HEK293T (cell line): ENCODE results near the gene CHAD.

Experiments used
- CTCF ChIA-PET: fragments of 350-600 bp; formaldehyde crosslinking; extraction: SDS; loops from one replicate; lab custom pipeline; 2021; ENCODE audit warnings: antibody characterized with exemption, inconsistent platforms; lab: Yijun Ruan, JAX
- POLR2A ChIA-PET: fragments of 350-600 bp; formaldehyde crosslinking; extraction: SDS; loops from one replicate; lab custom pipeline; 2020; ENCODE audit warnings: antibody characterized with exemption, inconsistent platforms; lab: Yijun Ruan, JAX
- DNase-seq: peaks from one replicate; pipeline ENCODE4 v3.0.0; 2012; ENCODE audit warnings: mixed read lengths; ENCODE audit errors: extremely low spot score
- ARNT ChIP-seq: fragments of 450-650 bp; IDR thresholded peaks from 2 replicates; pipeline ENCODE4 v1.6.1; 2017; ENCODE audit warnings: mild to moderate bottlenecking
- BHLHE40 ChIP-seq: fragments of 450-650 bp; IDR thresholded peaks from 2 replicates; pipeline ENCODE4 v1.6.1; 2016; ENCODE audit warnings: mild to moderate bottlenecking, moderate library complexity, borderline replicate concordance
- CTBP1 ChIP-seq: fragments of 450-650 bp; IDR thresholded peaks from 2 replicates; pipeline ENCODE4 v1.6.1; 2016; ENCODE audit warnings: borderline replicate concordance
- ELF4 ChIP-seq: fragments of 450-650 bp; IDR thresholded peaks from 2 replicates; pipeline ENCODE4 v1.6.1; 2017; ENCODE audit warnings: antibody characterized with exemption
- FOXA1 ChIP-seq: fragments of 450-650 bp; IDR thresholded peaks from 2 replicates; pipeline ENCODE4 v1.6.1; 2016; ENCODE audit warnings: mild to moderate bottlenecking
- FOXK2 ChIP-seq: fragments of 450-650 bp; IDR thresholded peaks from 2 replicates; pipeline ENCODE4 v1.6.1; 2016; ENCODE audit warnings: mild to moderate bottlenecking
- FOXM1 ChIP-seq: fragments of 450-650 bp; IDR thresholded peaks from 2 replicates; pipeline ENCODE4 v1.6.1; 2017; ENCODE audit warnings: mild to moderate bottlenecking, borderline replicate concordance
- HDGF ChIP-seq: fragments of 450-650 bp; IDR thresholded peaks from 2 replicates; pipeline ENCODE4 v1.6.1; 2017; ENCODE audit warnings: antibody characterized with exemption, borderline replicate concordance
- L3MBTL2 ChIP-seq: fragments of 450-650 bp; conservative IDR thresholded peaks from 2 replicates; pipeline ENCODE4 v1.6.1; 2016; ENCODE audit warnings: mild to moderate bottlenecking
- LEF1 ChIP-seq: fragments of 450-650 bp; IDR thresholded peaks from 2 replicates; pipeline ENCODE4 v1.6.1; 2017; ENCODE audit warnings: mild to moderate bottlenecking, borderline replicate concordance
- NFRKB ChIP-seq: fragments of 450-650 bp; IDR thresholded peaks from 2 replicates; pipeline ENCODE4 v1.6.1; 2016; ENCODE audit warnings: mild to moderate bottlenecking, moderate library complexity
- SP1 ChIP-seq: fragments of 450-650 bp; IDR thresholded peaks from 2 replicates; pipeline ENCODE4 v1.6.1; 2017
- SUZ12 ChIP-seq: fragments of 450-650 bp; IDR thresholded peaks from 2 replicates; pipeline ENCODE4 v1.6.1; 2016; ENCODE audit warnings: mild to moderate bottlenecking
- TARDBP ChIP-seq: fragments of 450-650 bp; IDR thresholded peaks from 2 replicates; pipeline ENCODE4 v1.6.1; 2016
- ZNF384 ChIP-seq: fragments of 450-650 bp; IDR thresholded peaks from 2 replicates; pipeline ENCODE4 v1.6.1; 2016
- TF ChIP-seq, protein P1 (sequence below): fragments of 450-650 bp; IDR thresholded peaks from 2 replicates; pipeline ENCODE4 v1.6.1; 2016

CHAD gene

GRCh38 chr17:50482516-50482915 is 13.8 kb upstream of the CHAD start:
- ChIA-PET POLR2A (no interaction called here), CTCF (interaction anchor here (0.7 to 1.7 kb wide), 7 partner anchors 9 to 150 kb away, joined by 3 to 7 read pairs (median 3); partner anchors contain the start of gene LRRC59)
- peak; percentile 78 for DNase-seq
- TF ChIP-seq SP1 (no peak), CTBP1 (no peak)

- CTCF ChIA-PET = interaction anchor here (0.7 to 1.7 kb wide), 6 partner anchors 43 to 151 kb away, joined by 3 to 7 read pairs (median 3); partner anchors contain the start of gene LRRC59
- POLR2A ChIA-PET = no interaction called here
- no peak for TF ChIP-seq ELF4
- no peak for TF ChIP-seq FOXA1
- TF ChIP-seq SP1 = no peak
- no peak for TF ChIP-seq L3MBTL2
- 0 out of 2 replicates have a peak, but pooled peaks have one; percentile 53 for TF ChIP-seq HDGF
- no peak for TF ChIP-seq ZNF384
- DNase-seq = no peak
These were observed 13.4 kb upstream of the CHAD start for GRCh38 chr17:50482110-50482509.

DNA sequence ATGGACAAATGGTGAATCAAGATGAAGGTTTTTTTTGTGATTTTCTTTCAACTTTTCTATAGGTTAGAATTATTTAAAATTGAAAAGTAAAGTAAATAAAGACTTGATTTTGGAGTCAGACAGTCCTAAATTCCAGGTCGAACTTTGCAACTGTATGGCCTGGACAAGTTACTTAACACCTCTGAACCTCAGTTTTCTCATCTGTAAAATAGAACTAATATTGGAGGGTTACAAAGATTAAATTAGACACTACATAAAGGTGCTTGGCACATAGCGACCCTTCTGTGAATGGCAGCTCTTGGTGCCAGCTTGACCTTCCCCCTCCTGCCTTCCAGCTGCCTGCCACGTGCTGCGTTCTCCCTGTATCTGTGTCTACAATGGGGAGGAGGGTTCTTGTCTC is 13.0 kb upstream of the CHAD start:
- no peak for DNase-seq
- CTCF ChIA-PET = interaction anchor here (0.6 to 1.7 kb wide), 6 partner anchors 49 to 151 kb away, joined by 3 to 7 read pairs (median 4); partner anchors contain the start of gene LRRC59
- TF ChIP-seq HDGF = no peak
- no peak for TF ChIP-seq FOXM1
- no peak for TF ChIP-seq FOXA1
- TF ChIP-seq SUZ12 = no peak
- TF ChIP-seq, protein P1, sequence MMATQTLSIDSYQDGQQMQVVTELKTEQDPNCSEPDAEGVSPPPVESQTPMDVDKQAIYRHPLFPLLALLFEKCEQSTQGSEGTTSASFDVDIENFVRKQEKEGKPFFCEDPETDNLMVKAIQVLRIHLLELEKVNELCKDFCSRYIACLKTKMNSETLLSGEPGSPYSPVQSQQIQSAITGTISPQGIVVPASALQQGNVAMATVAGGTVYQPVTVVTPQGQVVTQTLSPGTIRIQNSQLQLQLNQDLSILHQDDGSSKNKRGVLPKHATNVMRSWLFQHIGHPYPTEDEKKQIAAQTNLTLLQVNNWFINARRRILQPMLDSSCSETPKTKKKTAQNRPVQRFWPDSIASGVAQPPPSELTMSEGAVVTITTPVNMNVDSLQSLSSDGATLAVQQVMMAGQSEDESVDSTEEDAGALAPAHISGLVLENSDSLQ = no peak
- TF ChIP-seq ELF4 = no peak
- no peak for TF ChIP-seq ZNF384
- no peak for TF ChIP-seq BHLHE40
- TF ChIP-seq LEF1 = no peak
- no peak for TF ChIP-seq L3MBTL2
- TF ChIP-seq ARNT = no peak
- no peak for TF ChIP-seq NFRKB
- no peak for TF ChIP-seq TARDBP
- TF ChIP-seq FOXK2 = no peak
- TF ChIP-seq CTBP1 = no peak
- no peak for TF ChIP-seq SP1
- POLR2A ChIA-PET = no interaction called here

DNA sequence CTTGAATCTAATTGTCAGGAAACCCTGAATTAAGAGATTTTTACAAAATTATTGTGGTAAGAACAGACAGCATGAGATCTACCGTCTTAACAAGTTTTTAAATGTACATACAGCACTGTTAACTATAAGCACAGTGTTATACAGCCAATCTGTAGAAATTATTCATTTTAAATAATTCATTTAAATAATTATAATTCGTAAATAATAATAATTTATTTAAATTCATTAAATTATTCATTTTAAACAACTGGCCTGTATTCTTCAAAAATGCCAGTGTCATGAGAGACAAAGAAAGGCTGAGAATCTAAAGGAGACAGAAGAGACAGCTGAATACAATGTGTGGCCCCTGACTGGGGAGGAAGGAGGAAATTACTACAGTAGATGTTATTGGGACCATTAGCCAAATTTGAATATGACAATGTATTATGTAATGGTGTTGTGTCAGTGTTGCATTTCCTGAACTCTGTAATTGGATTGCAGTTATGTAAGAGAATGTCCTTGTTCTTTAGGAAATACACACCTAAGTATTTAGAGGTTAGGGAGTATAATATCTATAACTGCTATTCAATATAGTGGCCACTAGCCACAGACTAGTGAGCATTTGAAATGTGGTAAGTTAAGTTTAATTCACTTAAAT is 12.3 kb upstream of the CHAD start:
- no peak for TF ChIP-seq TARDBP
- no peak for TF ChIP-seq FOXM1
- no peak for TF ChIP-seq ZNF384
- TF ChIP-seq, protein P1 = no peak
- TF ChIP-seq LEF1 = no peak
- no peak for TF ChIP-seq FOXA1
- TF ChIP-seq HDGF = no peak
- TF ChIP-seq SUZ12 = no peak
- CTCF ChIA-PET = interaction anchor here (0.6 kb wide), 1 partner anchor 48 kb away, joined by 6 read pairs; no protein-coding TSS in a partner anchor
- POLR2A ChIA-PET = no interaction called here
- DNase-seq = no peak

DNA sequence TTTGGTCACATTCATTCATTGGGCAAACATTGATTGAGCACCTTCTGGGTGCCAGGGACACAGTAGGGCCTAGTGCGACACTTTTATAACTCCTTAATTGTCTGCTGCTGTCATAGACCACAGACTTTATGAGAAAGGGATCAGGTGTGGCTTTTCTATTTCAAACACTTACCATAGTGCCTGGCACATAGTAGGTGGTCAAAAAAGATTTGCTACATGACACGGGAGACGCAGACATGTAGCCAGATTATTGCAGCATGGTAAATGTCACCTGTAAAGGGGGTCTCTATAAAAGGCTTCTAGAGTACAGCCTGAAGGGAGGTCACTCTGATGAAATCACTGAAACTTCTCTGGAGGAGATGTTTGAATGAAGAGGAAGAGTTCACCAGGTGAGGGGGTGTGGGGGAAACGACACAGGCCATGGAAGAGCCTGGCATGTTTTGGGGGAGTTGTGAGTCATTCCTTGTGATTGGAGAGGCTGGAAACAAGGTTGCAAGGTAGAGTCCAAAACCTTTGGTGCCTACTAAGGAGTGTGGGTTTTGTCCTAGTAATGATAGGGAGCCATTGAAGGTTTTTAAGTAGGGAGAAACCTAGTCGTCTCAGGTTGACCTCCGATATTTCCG is 11.6 kb upstream of the CHAD start:
- DNase-seq = no peak
- no peak for TF ChIP-seq SUZ12
- no peak for TF ChIP-seq LEF1
- no peak for TF ChIP-seq FOXA1
- no peak for TF ChIP-seq HDGF
- no peak for TF ChIP-seq ARNT
- TF ChIP-seq NFRKB = no peak
- TF ChIP-seq L3MBTL2 = no peak
- POLR2A ChIA-PET = interaction anchor here (0.7 to 2.4 kb wide), 11 partner anchors 8 to 227 kb away, joined by 3 to 23 read pairs (median 5); partner anchors contain the start of gene LRRC59
- CTCF ChIA-PET = interaction anchor here (0.8 to 2.1 kb wide), 5 partner anchors 13 to 118 kb away, joined by 3 to 13 read pairs (median 7); no protein-coding TSS in a partner anchor

DNA sequence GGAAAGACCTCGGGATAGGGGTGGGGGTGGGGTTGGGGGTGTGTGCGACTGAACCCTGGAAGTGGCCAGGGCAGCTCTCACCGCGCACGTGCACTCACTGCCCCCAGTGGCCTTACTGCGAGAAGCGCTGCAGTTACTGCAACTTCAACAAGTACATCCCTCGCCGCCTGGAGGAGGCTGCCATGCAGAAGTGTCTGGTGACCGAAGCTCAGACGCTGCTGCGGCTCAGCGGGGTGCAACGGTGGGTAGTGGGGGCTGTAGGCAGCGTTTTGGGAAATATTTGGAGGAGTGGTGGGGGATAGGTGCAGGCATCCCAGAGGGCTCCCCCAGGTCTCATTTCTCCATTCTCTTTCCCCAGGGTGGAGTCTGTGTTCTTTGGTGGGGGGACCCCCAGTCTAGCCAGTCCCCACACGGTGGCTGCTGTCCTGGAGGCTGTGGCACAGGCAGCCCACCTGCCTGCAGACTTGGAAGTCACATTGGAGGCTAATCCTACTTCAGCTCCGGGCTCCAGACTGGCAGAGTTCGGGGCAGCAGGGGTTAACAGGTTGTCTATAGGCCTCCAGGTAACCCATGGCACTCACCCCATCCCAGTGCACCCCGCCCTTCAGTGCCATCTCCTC is 11.0 kb upstream of the CHAD start:
- ChIA-PET POLR2A (interaction anchor here (0.6 to 2.4 kb wide), 18 partner anchors 8 to 227 kb away, joined by 3 to 23 read pairs (median 4); partner anchors contain the start of genes ACSF2 and LRRC59), CTCF (interaction anchor here (0.6 to 2.1 kb wide), 15 partner anchors 8 to 225 kb away, joined by 3 to 13 read pairs (median 3); partner anchors contain the start of gene LRRC59)
- DNase-seq = peak; percentile 85
- TF ChIP-seq SUZ12 (no peak), ZNF384 (no peak), ARNT (no peak), ELF4 (no peak), FOXM1 (no peak), L3MBTL2 (peak; percentile 51), FOXA1 (no peak), NFRKB (no peak)
